GM12878 (cell line): ENCODE measurements around the gene TLR5. TPM values are rescaled to one million over a fixed set of nuclear protein-coding genes. Genes with fewer than 3 reads are reported as not detected.

Source experiments
- ATAC-seq: fragments of 200-7000 bp; cut with Tn5 transposase; 3 replicates; pipeline ENCODE4 v1.9.1; 2020; ENCODE audit warnings: mild to moderate bottlenecking, moderate library complexity
- BruUV-seq: library from RNA; stranded (reverse); fragments of 400-500 nt; replicated peaks from 2 replicates; lab custom pipeline; 2021; lab: Mats Ljungman, UMichigan
- CTCF ChIA-PET: fragments of 300-600 bp; sonication (Branson Sonifier 250); formaldehyde crosslinking; extraction: SDS; loops from one replicate; lab custom pipeline; 2021; ENCODE audit warnings: inconsistent platforms; lab: Yijun Ruan, JAX
- POLR2A ChIA-PET: fragments of 350-600 bp; formaldehyde crosslinking; extraction: SDS; loops from one replicate; lab custom pipeline; 2021; ENCODE audit warnings: inconsistent platforms; lab: Charles Lee
- RAD21 ChIA-PET: fragments of 300-600 bp; sonication (Branson Sonifier 250); formaldehyde crosslinking; loops from one replicate; lab custom pipeline; 2023; ENCODE audit warnings: antibody characterized with exemption; ENCODE audit not compliant: unreplicated experiment; lab: Charles Lee
- SMC1A ChIA-PET: fragments of 300-600 bp; sonication (Branson Sonifier 250); formaldehyde crosslinking; loops from one replicate; lab custom pipeline; 2023; ENCODE audit not compliant: unreplicated experiment, uncharacterized antibody; lab: Charles Lee
- DNase-seq: peaks from one replicate; pipeline ENCODE4 v3.0.0-alpha.2; 2011; ENCODE audit warnings: low read depth, low spot score
- FAIRE-seq: peaks from 3 replicates; lab custom pipeline; 2011; peaks lifted over from hg19 to GRCh38; lab: Jason Lieb, UNC
- H2AFZ ChIP-seq: 2 replicates; pipeline ENCODE4 v1.6.0; 2011; ENCODE audit warnings: low read depth, low read length, control low read depth; ENCODE audit not compliant: control insufficient read depth
- H3K27ac ChIP-seq: 2 replicates; pipeline ENCODE4 v1.5.1; 2011; ENCODE audit warnings: control low read depth; ENCODE audit not compliant: control insufficient read depth, insufficient read depth
- H3K27me3 ChIP-seq, 2 experiments: replicated peaks in 1 of 2; 2 replicates each; pipeline versions ENCODE4 v1.6.0 to v1.6.1; 2011; ENCODE audit warnings: low read length in 1 of 2; ENCODE audit not compliant: control insufficient read depth in 2 of 2, insufficient read depth in 2 of 2
- H3K36me3 ChIP-seq, 2 experiments: 2 replicates each; pipeline ENCODE4 v1.5.1; 2011; ENCODE audit warnings: low read length in 1 of 2; ENCODE audit not compliant: control insufficient read depth in 2 of 2, insufficient read depth in 2 of 2
- H3K4me1 ChIP-seq: 2 replicates; pipeline ENCODE4 v1.6.1; 2011; ENCODE audit warnings: mild to moderate bottlenecking, low read length, moderate library complexity, mixed read lengths; ENCODE audit not compliant: control insufficient read depth, insufficient read depth
- H3K4me2 ChIP-seq: 2 replicates; pipeline ENCODE4 v1.6.0; 2011; ENCODE audit warnings: control low read depth; ENCODE audit not compliant: control insufficient read depth, insufficient read depth
- H3K4me3 ChIP-seq: fragments of 200-600 bp; sonication (generic); 2 replicates; pipeline ENCODE4 v1.5.1; 2016
- H3K79me2 ChIP-seq: 2 replicates; pipeline ENCODE4 v1.6.0; 2011; ENCODE audit warnings: low read length; ENCODE audit not compliant: control insufficient read depth, insufficient read depth
- H3K9ac ChIP-seq: 2 replicates; pipeline ENCODE4 v1.8.0; 2011; ENCODE audit warnings: low read length, control low read depth, mixed read lengths; ENCODE audit not compliant: control insufficient read depth, insufficient read depth
- H3K9me3 ChIP-seq: replicated peaks from 3 replicates; pipeline ENCODE4 v1.5.1; 2011; ENCODE audit warnings: mild to moderate bottlenecking, low read length; ENCODE audit not compliant: control insufficient read depth, insufficient read depth
- H4K20me1 ChIP-seq: 2 replicates; pipeline ENCODE4 v1.6.0; 2011; ENCODE audit not compliant: control insufficient read depth, insufficient read depth
- ASH2L ChIP-seq: fragments of 300-600, 200-600 bp; sonication (generic); IDR thresholded peaks from 2 replicates; pipeline ENCODE4 v1.6.1; 2017; ENCODE audit warnings: low read depth, mild to moderate bottlenecking, borderline replicate concordance
- ATF7 ChIP-seq: fragments of 450-650 bp; IDR thresholded peaks from 2 replicates; pipeline ENCODE4 v1.6.1; 2016; ENCODE audit warnings: low read depth, mild to moderate bottlenecking
- BHLHE40 ChIP-seq, 2 experiments: fragments of 450-650 bp in 1 of 2; IDR thresholded peaks; 2 replicates each; pipeline ENCODE4 v1.6.1; 2011 to 2017; ENCODE audit warnings: low read depth in 2 of 2, borderline replicate concordance in 1 of 2, improper control_type of control experiment in 1 of 2, low read length in 1 of 2, mild to moderate bottlenecking in 1 of 2
- ETV6 ChIP-seq, 2 experiments: fragments of 450-650 bp in 1 of 2; IDR thresholded peaks in 1 of 2; conservative IDR thresholded peaks in 1 of 2; 2 replicates each; pipeline ENCODE4 v1.6.1; 2014; ENCODE audit warnings: antibody characterized with exemption in 1 of 2, borderline replicate concordance in 1 of 2, low read depth in 1 of 2, mild to moderate bottlenecking in 1 of 2, moderate library complexity in 1 of 2
- IRF4 ChIP-seq: IDR thresholded peaks from 2 replicates; pipeline ENCODE4 v1.6.1; 2011; ENCODE audit warnings: low read depth, low read length
- MXI1 ChIP-seq: fragments of 150-350 bp; IDR thresholded peaks from 2 replicates; pipeline ENCODE4 v1.6.1; 2011; ENCODE audit warnings: low read depth, mild to moderate bottlenecking, inconsistent platforms, low read length, improper control_type of control experiment
- MYB ChIP-seq: fragments of 150-350 bp; IDR thresholded peaks from 2 replicates; pipeline ENCODE4 v1.6.1; 2014; ENCODE audit warnings: mild to moderate bottlenecking, low read depth, low read length, borderline replicate concordance
- MYC ChIP-seq: IDR thresholded peaks from 2 replicates; pipeline ENCODE4 v1.6.1; 2011; ENCODE audit warnings: mild to moderate bottlenecking, low read length, moderate library complexity, inconsistent platforms; ENCODE audit not compliant: insufficient read depth, insufficient replicate concordance, insufficient read length, severe bottlenecking
- PAX8 ChIP-seq: fragments of 450-650 bp; IDR thresholded peaks from 2 replicates; pipeline ENCODE4 v1.6.1; 2017; ENCODE audit warnings: mild to moderate bottlenecking, moderate library complexity
- WGBS: methylation state at CpG from one replicate; pipeline ENCODE4 v1.1.6; 2016; ENCODE audit warnings: low lambda C conversion rate; ENCODE audit not compliant: insufficient replicate concordance, insufficient coverage; ENCODE audit errors: missing lambda C conversion rate; 5-methylcytosine and 5-hydroxymethylcytosine counted together
- in situ Hi-C: fragments of 300-500 bp; cut with MboI; formaldehyde crosslinking; loops from 9 replicates; pipeline ENCODE4 v1.14.3; 2018; ENCODE audit warnings: mixed read lengths
- intact Hi-C: fragments of 100-400 bp; cut with micrococcal nuclease; formaldehyde crosslinking; loops from one replicate; pipeline ENCODE4 v1.14.2; 2022; ENCODE audit not compliant: unreplicated experiment
- polyA plus RNA-seq, 11 experiments: library from polyadenylated mRNA; depleted of rRNA in 4 of 11; unstranded in 6 of 11; stranded (reverse) in 5 of 11; fragments of >200 nt; fragmentation: Nextera tagmentation in 4 of 11; fragmentation: Illumina TruSeq in 1 of 11; extraction: Ambion mirVana in 4 of 11; extraction: Trizol in 1 of 11; gene quantifications; 1 replicate in 1 of 11; 2 replicates in 10 of 11; pipeline versions ENCODE4 v1.2.1 to v1.2.3, GENCODE V29; 2011 to 2016; ENCODE audit warnings: inconsistent platforms in 2 of 11, missing spikeins in 2 of 11, low read depth in 1 of 11
- total RNA-seq, 4 experiments: library from RNA; depleted of rRNA in 3 of 4; stranded (reverse); fragments of >200 nt in 3 of 4; fragmentation: Illumina TruSeq in 1 of 4; extraction: Trizol in 1 of 4; gene quantifications; 2 replicates each; pipeline versions ENCODE4 v1.2.1 to v1.2.3, GENCODE V29; 2013 to 2021
- TF ChIP-seq, protein P1 (sequence below): fragments of 450-650 bp; formaldehyde crosslinking; IDR thresholded peaks from 2 replicates; pipeline ENCODE4 v1.4.0; 2022; ENCODE audit warnings: mild to moderate bottlenecking, moderate library complexity

TLR5 gene
- total and polyA plus RNA-seq, 10 of the 15 experiments (the other 5 are each of a cell fraction or from before 2014, with no cell fraction given): 0.34 to 5.3 (median 0.79) TPM

DNA sequence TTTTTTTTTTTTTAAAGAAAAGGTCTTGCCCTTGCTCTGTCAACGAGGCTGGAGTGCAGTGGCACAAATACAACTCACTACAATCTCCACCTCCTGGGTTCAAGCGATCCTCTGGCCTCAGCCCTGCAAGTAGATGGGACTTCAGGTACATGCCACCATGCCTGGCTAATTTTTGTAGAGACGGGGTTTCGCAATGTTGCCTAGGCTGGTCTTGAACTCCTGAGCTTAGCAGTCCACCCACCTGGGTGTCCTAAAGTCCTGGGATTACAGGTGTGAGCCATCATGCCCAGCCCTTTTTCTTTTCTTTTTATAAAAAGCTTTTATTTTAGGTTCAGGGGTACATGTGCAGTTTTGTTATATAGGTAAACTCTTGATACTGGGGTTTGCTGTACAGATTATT, 47.2 kb downstream of the TLR5 start (continued):
- TF ChIP-seq, protein P1, sequence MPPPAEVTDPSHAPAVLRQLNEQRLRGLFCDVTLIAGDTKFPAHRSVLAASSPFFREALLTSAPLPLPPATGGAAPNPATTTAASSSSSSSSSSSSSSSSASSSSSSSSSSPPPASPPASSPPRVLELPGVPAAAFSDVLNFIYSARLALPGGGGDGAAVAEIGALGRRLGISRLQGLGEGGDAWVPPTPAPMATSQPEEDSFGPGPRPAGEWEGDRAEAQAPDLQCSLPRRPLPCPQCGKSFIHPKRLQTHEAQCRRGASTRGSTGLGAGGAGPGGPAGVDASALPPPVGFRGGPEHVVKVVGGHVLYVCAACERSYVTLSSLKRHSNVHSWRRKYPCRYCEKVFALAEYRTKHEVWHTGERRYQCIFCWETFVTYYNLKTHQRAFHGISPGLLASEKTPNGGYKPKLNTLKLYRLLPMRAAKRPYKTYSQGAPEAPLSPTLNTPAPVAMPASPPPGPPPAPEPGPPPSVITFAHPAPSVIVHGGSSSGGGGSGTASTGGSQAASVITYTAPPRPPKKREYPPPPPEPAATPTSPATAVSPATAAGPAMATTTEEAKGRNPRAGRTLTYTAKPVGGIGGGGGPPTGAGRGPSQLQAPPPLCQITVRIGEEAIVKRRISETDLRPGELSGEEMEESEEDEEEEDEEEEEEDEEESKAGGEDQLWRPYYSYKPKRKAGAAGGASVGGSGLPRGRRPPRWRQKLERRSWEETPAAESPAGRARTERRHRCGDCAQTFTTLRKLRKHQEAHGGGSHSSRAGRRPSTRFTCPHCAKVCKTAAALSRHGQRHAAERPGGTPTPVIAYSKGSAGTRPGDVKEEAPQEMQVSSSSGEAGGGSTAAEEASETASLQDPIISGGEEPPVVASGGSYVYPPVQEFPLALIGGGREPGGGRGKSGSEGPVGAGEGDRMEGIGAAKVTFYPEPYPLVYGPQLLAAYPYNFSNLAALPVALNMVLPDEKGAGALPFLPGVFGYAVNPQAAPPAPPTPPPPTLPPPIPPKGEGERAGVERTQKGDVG (CRISPR knock-in tag): no peak
- TF ChIP-seq ETV6 (conservative IDR thresholded peaks at IDR 0.05 in 1 of 2, IDR thresholded peaks at IDR 0.05 in 1 of 2; ENCODE audit: borderline replicate concordance in 1 of 2, low read depth in 1 of 2): no peak
- no peak for TF ChIP-seq ATF7

DNA sequence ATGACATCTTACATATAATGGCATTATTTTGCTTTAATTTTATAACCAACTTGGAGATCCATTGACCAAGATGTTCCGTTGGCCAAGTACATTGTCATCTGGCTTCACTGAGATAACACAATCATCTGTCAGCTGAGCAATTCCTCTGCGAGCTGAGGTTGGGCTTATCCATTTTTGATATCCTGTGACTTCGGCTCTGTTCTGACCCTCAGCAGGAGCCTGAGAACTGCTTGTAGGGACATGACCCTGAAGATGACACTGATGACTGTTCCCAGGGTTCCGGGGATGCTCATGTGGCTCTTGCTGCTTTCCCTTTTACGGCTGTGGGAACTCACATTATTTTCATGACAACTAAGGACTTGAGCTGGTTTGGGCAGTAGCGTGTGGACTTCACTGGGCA, 51.2 kb downstream of the TLR5 start:
- ChIA-PET SMC1A (interaction anchor here (0.7 to 1.1 kb wide), 2 partner anchors 31 to 42 kb away, joined by 3 read pairs; no protein-coding TSS in a partner anchor), RAD21 (no interaction called here), POLR2A (no interaction called here)
- intact Hi-C loops: no loop called here
- FAIRE-seq: peak; percentile 59
- no peak for DNase-seq
- no peaks in the 10 kb centered on the region; a peak in 2 of 4 replicates for H3K27me3 ChIP-seq
- H3K4me1 ChIP-seq: no peaks in the 10 kb centered on the region
- no TSS peak for BruUV-seq
- no peak overlapping the region for H2AFZ ChIP-seq
- no peak overlapping the region for H3K9ac ChIP-seq
- H3K27ac ChIP-seq: no peak overlapping the region
- 53% methylated on average over 6 of the region's 6 CpGs for WGBS
- no peak for TF ChIP-seq ASH2L
- no peak for TF ChIP-seq MXI1
- TF ChIP-seq PAX8: no peak
- no peak for TF ChIP-seq MYB
- no peak for TF ChIP-seq IRF4
- no peak for TF ChIP-seq ETV6 (conservative IDR thresholded peaks at IDR 0.05 in 1 of 2, IDR thresholded peaks at IDR 0.05 in 1 of 2; ENCODE audit: borderline replicate concordance in 1 of 2, low read depth in 1 of 2)
- no peak for TF ChIP-seq BHLHE40 (IDR thresholded peaks at IDR 0.05; ENCODE audit: borderline replicate concordance in 1 of 2, low read depth in 2 of 2, low read length in 1 of 2)
- no peak for TF ChIP-seq MYC
- TF ChIP-seq, all 136 proteins: peak for 0
- in situ Hi-C loops: no loop called here
- H3K4me2 ChIP-seq: no peak overlapping the region
- no peak for ATAC-seq
- H3K36me3 ChIP-seq: no peaks in the 10 kb centered on the region
- no peak overlapping the region for H3K4me3 ChIP-seq
- H3K9me3 ChIP-seq: no peaks in the 10 kb centered on the region
- H3K79me2 ChIP-seq: no peaks in the 10 kb centered on the region
- CTCF ChIA-PET: interaction anchor here (0.8 kb wide), 1 partner anchor 153 kb away, joined by 3 read pairs; no protein-coding TSS in a partner anchor
- no peaks in the 10 kb centered on the region for H4K20me1 ChIP-seq
